Body of pancreas (tissue), 4 donors: ENCODE results near the gene CNBP. TPM values are rescaled to one million over a fixed set of nuclear protein-coding genes. Genes with fewer than 3 reads are reported as not detected.
A peak's percentile ranks its signal among the peaks of the same experiment; 100 is the strongest.

Experiments used
- ATAC-seq: fragments of 150-250 bp; one replicate; pipeline ENCODE4 v1.9.1; 2016
- DNase-seq, 4 donors: peaks; one replicate each; pipeline ENCODE4 v3.0.0-alpha.2; 2019
- H3K27ac ChIP-seq, 4 donors: fragments of 200-600 bp; sonication (generic); 1 replicate in 3 of 4; 2 replicates in 1 of 4; pipeline versions ENCODE4 v1.5.1 to v1.6.1; 2016 to 2019; ENCODE audit warnings: mild to moderate bottlenecking in 1 of 4, mixed read lengths in 1 of 4, moderate library complexity in 1 of 4
- H3K27me3 ChIP-seq, 2 donors: fragments of 200-600 bp; sonication (generic); one replicate each; pipeline ENCODE4 v1.6.0; 2016; ENCODE audit warnings: mild to moderate bottlenecking in 1 of 2
- H3K36me3 ChIP-seq, 2 donors: fragments of 200-600 bp; sonication (generic); replicated peaks in 1 of 2; 2 replicates each; pipeline ENCODE4 v1.5.1; 2016; ENCODE audit warnings: low read depth in 2 of 2; ENCODE audit not compliant: insufficient read depth in 1 of 2
- H3K4me1 ChIP-seq: fragments of 200-600 bp; sonication (generic); one replicate; pipeline ENCODE4 v1.6.0; 2016
- H3K4me3 ChIP-seq, 2 donors: fragments of 200-600 bp; sonication (generic); 1 replicate in 1 of 2; 2 replicates in 1 of 2; pipeline ENCODE4 v1.5.1; 2016 to 2019
- H3K9me3 ChIP-seq, 3 donors: fragments of 200-600 bp; sonication (generic); 1 replicate in 2 of 3; 2 replicates in 1 of 3; pipeline ENCODE4 v1.5.1; 2016
- POLR2A ChIP-seq, 3 donors: fragments of 450-650 bp; IDR thresholded peaks; one replicate each; pipeline ENCODE4 v1.6.1; 2016; ENCODE audit warnings: antibody characterized with exemption in 3 of 3, mild to moderate bottlenecking in 2 of 3
- WGBS, 2 donors: methylation state at CpG; one replicate each; pipeline ENCODE4 v1.1.5; 2017; 5-methylcytosine and 5-hydroxymethylcytosine counted together
- intact Hi-C: fragments of 100-400 bp; cut with DNase I; formaldehyde crosslinking; loops from one replicate; pipeline ENCODE4 v1.15.1; 2023
- total RNA-seq, 2 donors: library from RNA; depleted of rRNA; stranded (reverse); fragments of >200 nt; gene quantifications; one replicate each; pipeline ENCODE4 v1.1.0, GENCODE V29; 2016
- TF ChIP-seq, protein P1 (sequence below), 7 experiments: fragments of 450-650 bp in 4 of 7; fragments of 200-600 bp in 3 of 7; sonication (generic) in 3 of 7; IDR thresholded peaks; one replicate each; pipeline ENCODE4 v1.5.1; 2016 to 2019; ENCODE audit warnings: antibody characterized with exemption in 7 of 7

Gene CNBP
- 100 to 1,000 TPM; 175 to 262 TPM for total RNA-seq

GRCh38 chr3:129183569-129184395, at the start of gene CNBP:
Gene CNBP, minus strand, starts transcription at chr3:129183896. Its CDS starts 12,139 bp downstream, at chr3:129171757.
- peak; percentile 98 to 99 (median 99) for TF ChIP-seq POLR2A (IDR thresholded peaks at IDR 0.05)
- TF ChIP-seq, protein P1, sequence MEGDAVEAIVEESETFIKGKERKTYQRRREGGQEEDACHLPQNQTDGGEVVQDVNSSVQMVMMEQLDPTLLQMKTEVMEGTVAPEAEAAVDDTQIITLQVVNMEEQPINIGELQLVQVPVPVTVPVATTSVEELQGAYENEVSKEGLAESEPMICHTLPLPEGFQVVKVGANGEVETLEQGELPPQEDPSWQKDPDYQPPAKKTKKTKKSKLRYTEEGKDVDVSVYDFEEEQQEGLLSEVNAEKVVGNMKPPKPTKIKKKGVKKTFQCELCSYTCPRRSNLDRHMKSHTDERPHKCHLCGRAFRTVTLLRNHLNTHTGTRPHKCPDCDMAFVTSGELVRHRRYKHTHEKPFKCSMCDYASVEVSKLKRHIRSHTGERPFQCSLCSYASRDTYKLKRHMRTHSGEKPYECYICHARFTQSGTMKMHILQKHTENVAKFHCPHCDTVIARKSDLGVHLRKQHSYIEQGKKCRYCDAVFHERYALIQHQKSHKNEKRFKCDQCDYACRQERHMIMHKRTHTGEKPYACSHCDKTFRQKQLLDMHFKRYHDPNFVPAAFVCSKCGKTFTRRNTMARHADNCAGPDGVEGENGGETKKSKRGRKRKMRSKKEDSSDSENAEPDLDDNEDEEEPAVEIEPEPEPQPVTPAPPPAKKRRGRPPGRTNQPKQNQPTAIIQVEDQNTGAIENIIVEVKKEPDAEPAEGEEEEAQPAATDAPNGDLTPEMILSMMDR (IDR thresholded peaks at IDR 0.05): no peak
- H3K27me3 ChIP-seq: no peaks in the 10 kb centered on the region
- peak; percentile 98 for ATAC-seq
- no peaks in the 10 kb centered on the region for H3K9me3 ChIP-seq
- H3K27ac ChIP-seq: peak within 1 kb of the TSS; percentile 98 to 100 (median 100)
- H3K4me3 ChIP-seq: peak within 1 kb of the TSS; percentile 60 to 93
- no peaks in the 10 kb centered on the region for H3K36me3 ChIP-seq
- H3K4me1 ChIP-seq: peaks cover 44% of the 10 kb centered on the region
- peak; percentile 94 to 96 (median 95) for DNase-seq
- intact Hi-C loops: no loop called here
- WGBS, 2 donors: 0% methylated on average over 2 to 82 of the region's 83 CpGs

- 60 to 61% methylated on average over 10 of the region's 10 CpGs for WGBS, 2 donors
- ATAC-seq: no peak
Observed at GRCh38 chr3:129231331-129232119, 47.8 kb upstream of the CNBP start.

DNA sequence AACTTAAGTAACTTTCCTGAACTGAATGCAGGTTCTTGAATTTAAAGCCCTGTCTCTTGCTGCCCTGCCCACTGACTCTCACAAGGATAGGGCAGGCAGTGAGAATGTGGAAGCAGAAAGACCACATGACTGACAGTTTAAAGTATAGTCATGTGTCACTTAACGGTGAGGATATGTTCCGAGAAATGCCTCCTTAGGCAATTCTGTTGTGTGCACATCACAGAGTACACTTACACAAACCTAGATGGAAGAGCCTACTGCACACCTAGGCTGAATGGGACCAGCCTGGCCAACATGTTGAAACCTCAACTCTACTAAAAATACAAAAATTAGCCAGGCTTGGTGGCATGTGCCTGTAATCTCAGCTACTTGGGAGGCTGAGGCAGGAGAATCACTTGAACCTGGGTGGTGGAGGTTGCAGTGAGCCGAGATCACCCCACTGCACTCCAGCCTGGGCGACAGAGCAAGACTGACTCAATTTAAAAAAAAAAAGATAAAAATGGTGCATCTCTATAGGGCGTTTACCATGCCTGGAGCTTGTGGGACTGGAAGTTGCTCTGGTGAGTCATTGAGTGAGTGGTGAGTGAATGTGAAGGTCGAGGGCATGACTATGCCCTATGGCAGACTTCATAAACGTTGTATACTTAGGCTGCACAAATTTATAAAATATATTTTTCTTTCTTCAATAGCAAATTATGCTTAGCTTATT, 46.8 kb upstream of the CNBP start:
- peak in 1 of 4 donors; percentile 65 for DNase-seq
- H3K9me3 ChIP-seq: no peaks in the 10 kb centered on the region
- TF ChIP-seq POLR2A (IDR thresholded peaks at IDR 0.05): peak in 1 of 3 donors; percentile 33
- TF ChIP-seq, protein P1 (IDR thresholded peaks at IDR 0.05): no peak
- H3K27me3 ChIP-seq: no peaks in the 10 kb centered on the region
- no peaks in the 10 kb centered on the region for H3K36me3 ChIP-seq
- 57 to 58% methylated on average over 7 of the region's 7 CpGs for WGBS, 2 donors
- peak overlapping the region in 1 of 4 donors; percentile 80 for H3K27ac ChIP-seq
- peak; percentile 31 for ATAC-seq
- peaks cover 4% of the 10 kb centered on the region for H3K4me1 ChIP-seq
- intact Hi-C loops: no loop called here
- no peak overlapping the region for H3K4me3 ChIP-seq

More at GRCh38 chr3:129231331-129232119, 47.8 kb upstream of the CNBP start:
- DNase-seq: no peak
- TF ChIP-seq POLR2A (IDR thresholded peaks at IDR 0.05): no peak
- TF ChIP-seq, protein P1 (IDR thresholded peaks at IDR 0.05): no peak
- no peaks in the 10 kb centered on the region for H3K36me3 ChIP-seq
- no peaks in the 10 kb centered on the region for H3K27me3 ChIP-seq
- intact Hi-C loops: no loop called here
- H3K9me3 ChIP-seq: no peaks in the 10 kb centered on the region
- H3K27ac ChIP-seq: peak overlapping the region in 1 of 4 donors; percentile 54
- H3K4me3 ChIP-seq: no peak overlapping the region
- H3K4me1 ChIP-seq: no peaks in the 10 kb centered on the region

- no peaks in the 10 kb centered on the region for H3K27me3 ChIP-seq
- peak overlapping the region in 1 of 4 donors; percentile 60 for H3K27ac ChIP-seq
- no peaks in the 10 kb centered on the region for H3K9me3 ChIP-seq
- intact Hi-C loops: no loop called here
- H3K36me3 ChIP-seq: no peaks in the 10 kb centered on the region
- TF ChIP-seq, protein P1 (IDR thresholded peaks at IDR 0.05): no peak
- TF ChIP-seq POLR2A (IDR thresholded peaks at IDR 0.05): no peak
- WGBS, 2 donors: 69 to 84% methylated on average over 11 of the region's 11 CpGs
- ATAC-seq (no peak), DNase-seq (peak in 1 of 4 donors; percentile 15)
- peaks cover 17% of the 10 kb centered on the region for H3K4me1 ChIP-seq
- no peak overlapping the region for H3K4me3 ChIP-seq
Observed at GRCh38 chr3:129228891-129229585, 45.3 kb upstream of the CNBP start.
